Stimulated activated CD4-positive, alpha-beta T cell treated with anti-CD3 and anti-CD28 coated beads, TNF-alpha, amount 100 ng/mL, for 4 hours (primary cell): ENCODE data around the gene PSMG2.
"Not testable (repeated sequence)": the region's sequence is repeated elsewhere in the genome, so short reads cannot be mapped to it uniquely, and the experiment has no call there.

Source experiments
- DNase-seq, 3 experiments: peaks; one replicate each; pipeline ENCODE4 v3.0.0-alpha.2; 2020; ENCODE audit warnings: low read depth in 3 of 3

The PSMG2 gene

DNA sequence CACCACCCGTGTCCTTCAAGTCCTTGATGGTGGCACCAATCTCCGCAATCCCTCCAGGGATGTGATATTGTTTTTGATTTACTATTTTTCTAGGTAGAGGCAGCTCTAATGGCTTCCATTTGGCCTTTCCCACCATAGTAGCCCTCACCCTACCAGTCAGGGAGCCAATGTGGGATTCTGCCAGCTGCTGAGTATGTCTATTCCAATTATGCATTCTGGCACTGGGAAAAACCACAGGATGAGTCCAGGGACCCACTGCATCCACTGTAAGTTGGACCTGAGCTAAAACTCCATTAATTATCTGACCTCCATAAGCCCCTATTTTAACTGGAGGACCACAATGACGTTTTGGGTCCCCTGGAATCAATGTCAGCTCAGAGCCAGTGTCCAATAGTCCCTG is 55.7 kb downstream of the PSMG2 start:
- DNase-seq, result not testable (repeated sequence)

DNA sequence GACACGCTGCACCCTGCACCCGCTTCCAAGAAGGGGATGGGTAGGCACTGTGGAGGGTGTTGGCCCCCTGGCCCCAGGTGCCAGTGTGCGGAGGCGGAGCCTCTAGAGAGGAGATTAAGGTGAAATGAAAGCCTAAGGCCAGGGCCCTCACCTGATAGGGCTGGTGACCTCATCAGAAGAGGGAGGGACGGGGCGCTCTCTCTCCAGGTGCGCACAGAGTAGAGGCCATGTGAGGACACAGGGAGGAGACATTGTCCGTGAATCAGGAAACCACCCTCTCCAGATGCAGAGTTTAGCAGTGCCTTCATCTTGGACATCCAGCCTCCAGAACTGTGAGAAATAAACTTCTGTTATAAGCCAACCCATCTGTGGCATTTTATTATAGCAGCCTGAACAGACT is 62.3 kb downstream of the PSMG2 start:
- DNase-seq, result no peak

DNA sequence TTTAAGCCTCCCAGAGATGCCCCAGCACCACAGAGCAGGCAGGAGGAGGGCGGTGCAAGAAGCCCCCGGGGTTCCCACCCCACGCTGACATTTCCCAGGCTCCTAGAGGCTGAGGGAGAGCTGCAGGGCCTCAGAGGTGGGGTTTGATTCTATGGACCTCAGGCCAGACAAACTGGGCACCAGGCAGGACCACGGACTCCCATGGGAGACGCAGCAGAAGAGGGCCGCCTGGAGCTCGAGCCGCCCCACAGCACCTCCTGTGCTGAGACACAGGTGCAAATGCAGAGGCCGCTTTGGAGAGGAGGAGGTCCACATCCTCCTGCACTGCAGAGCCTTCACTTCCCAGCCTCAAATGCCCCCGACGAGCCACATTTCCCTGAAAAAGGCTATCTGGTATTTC is 62.7 kb downstream of the PSMG2 start:
- DNase-seq, result no peak

DNA sequence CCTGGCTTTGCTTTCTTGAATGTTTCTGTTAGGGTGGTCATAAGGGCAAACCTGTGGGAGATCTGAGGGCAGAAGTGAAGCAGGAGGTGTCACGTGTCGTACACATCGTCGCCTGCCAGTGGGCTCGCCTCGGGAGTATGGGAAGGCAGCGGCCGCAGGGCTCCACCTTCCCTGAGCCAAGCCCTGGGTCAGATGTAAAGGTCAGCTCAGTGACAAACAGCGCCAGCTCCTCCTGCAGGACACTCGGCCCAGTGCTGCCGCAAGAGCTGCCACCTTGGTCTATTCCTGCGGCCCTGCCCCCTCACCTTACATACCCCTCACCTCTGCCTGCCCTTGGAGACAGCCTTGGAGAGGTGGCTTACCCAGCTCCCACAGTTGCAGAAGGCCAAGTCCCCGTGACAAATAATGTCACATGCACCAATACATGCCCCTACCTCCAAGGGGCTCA is 64.2 kb downstream of the PSMG2 start:
- no peak for DNase-seq

DNA sequence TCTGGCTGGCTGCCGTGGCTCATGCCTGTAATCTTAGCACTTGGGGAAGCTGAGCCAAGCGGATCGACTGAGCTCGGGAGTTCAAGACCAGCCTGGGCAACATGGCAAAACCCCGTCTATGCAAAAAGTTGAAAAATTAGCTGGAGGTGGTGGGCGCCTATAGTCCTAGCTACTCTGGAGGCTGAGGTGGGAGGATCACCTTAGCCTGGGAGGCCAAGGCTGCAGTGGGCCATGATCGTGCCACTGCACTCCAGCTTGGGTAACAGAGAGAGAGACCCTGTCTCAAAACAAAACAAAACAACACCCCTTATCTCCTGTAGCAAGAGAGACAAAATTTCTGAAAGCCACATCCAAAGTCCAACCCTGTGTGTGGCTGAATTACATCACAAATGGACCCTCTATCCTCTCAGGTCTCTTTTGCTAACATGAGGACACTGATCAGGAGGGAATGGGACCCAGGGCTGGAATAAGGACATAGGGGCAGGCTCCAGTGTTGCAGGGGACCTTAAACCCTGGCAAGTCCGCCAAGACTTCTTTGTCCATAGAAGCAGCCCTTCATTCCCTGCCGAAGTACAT is 64.8 kb downstream of the PSMG2 start:
- DNase-seq, result no peak

DNA sequence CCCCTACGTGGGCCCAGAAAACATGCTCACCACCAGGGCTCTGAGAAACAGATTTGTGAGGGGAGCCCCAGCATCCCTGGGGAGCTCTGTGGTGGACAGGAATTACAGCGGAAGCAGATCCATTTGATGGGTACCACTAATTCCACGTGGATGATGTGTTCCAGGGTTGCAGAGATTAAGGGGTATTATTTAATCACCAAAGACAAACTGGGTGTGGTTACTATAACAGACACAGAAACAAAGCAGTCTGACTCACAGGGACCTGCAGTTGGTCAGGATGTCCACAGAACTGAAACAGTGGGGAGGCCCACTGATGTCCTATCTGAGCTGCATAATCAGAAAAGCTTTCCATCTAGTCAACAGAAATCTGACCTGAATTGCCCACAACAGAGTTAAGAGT is 65.8 kb downstream of the PSMG2 start:
- DNase-seq, result no peak

DNA sequence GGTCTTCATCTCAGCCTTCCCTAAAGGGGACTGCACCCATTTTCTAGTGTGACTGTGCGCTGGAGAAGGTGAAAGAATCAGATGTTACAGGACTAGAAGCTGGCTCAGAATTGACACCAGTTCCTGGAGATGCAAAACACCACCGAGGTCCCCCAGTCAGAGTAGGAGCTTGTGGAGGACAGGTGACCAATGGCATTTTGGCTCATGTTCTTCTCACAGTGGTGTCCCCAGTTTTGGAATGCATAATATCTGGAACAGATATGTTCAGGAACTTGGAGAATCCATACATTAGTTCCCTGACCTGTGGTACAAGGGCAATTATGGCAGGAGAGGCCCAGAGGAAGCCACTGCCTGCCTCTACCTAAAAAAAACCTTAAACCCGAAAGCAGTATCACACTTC is 66.3 kb downstream of the PSMG2 start:
- DNase-seq, result no peak

DNA sequence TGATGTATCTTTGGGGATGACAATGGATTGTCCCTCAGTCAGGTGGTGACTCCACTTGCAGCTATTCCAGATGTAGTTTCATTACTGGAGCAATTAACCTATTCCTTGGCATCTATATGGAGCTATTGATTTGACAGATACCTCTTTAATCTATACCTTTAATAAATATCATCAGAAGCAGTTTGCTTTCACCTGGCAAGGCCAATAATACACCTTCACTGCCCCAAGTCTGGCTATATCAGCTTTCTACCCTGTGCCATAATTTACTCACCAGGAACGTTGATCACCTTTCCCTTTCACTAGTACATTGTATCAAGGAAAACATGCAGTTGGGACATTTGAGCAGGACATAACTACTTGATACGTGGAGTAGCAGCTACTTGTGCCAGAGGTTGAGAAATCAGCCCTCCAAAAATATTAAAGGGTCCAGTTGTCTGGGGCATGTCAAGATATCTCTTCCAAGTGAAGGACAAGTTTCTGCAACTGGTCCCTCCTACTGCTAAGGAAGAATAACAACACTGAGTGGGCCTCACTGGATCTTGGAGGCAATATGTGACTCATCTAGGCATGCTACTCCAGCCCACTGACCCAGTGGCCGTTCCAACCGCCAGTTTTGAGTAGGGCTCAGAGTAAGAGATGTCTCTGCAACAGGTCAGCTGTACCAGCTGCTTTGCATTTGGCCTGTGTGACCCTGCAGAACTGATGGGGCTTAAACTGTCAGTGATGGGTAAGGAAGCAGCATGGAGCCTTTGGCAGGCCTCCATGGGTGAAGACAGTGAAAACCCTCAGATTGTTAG is 67.0 kb downstream of the PSMG2 start:
- DNase-seq, result no peak

DNA sequence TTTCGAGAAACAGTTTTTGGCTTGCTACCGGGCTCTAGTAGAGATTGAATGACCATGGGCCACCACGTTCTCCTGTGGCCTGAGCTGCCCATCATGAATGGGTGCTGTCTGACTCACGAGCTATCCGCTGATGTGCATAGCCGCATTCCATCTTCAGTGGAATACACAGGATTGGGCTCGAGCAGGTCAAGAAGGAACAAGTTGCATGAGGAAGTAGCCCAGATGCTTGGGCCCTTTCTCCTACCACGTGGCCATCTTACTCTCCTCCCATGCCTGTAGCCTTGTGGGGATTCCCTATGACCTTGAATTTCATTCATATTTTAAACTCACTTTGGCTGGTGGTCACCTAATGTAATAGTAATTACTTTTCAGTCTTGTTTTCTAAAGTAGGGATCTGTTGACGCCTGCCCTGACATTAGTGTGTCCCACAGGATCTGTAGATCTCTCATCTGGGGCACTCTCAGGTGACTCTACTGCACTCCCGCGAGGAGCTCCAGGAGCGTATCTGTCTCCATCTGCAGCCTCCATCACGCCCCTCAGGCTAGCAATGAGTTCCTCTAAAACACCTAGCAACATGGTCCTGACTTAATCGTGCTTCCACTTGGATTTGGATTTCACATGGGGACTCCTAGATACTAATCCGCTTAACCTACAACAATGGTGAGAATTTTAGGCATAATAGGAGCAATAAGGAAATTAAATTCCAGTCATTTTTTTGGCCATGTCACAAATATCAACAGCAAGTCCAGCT is 67.8 kb downstream of the PSMG2 start:
- DNase-seq, result no peak

DNA sequence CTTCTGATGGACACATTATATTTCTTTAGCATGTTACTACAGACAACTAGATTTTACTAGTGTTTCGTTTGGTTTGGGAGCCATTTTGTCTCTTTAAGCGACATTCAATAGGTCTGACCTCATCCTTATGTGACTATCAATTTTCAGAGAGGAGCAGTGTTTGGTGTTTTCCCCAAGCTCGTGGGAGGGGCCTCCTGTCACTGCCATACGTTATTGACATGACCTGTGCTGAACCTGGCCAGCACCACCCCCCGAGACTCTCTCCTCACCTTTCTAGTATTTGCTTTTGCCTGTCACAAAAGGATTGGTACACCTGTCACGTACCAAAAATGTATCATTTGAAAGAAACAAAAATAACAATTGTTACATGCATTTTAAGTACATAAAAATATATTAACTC is 69.3 kb downstream of the PSMG2 start:
- no peak for DNase-seq

DNA sequence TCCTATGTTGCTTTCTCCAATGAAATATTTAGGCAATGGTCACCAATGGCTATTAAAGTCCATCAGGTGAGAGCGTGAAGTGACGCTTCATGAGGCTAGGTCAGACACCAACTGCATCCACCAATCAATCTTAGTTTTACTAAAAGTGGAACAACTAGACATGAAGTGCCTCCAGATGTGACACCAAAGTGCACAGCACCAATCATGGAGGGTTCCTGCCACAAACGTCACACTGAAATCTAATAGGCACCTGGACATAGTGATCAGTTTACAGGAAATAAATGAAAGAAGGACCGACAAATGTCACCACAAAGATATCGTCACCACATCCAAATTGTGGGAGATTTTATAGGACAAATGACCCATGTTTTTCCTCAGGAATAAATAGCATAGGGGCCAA is 70.5 kb downstream of the PSMG2 start:
- DNase-seq, result no peak

DNA sequence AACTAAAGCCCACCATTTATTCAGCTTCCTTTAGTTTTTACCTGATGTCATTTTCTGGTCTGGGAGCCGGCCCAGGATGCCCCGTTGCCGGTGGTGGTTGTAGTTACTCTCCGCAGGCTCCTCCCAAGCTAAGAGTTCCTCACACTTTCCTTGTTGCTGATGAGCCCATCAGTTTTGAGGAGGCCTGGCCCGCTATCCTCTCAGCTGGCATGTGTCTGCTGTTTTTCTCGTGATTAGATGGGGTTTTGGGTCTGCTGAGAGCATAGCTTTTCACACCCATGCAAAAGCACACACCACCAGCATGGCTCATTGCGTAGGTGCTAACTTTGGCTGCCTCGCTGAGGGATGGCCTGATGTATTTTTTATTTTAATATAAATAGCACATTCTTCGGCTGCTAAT is 72.1 kb downstream of the PSMG2 start:
- DNase-seq, result no peak
